Suppressor macrophage treated with lipopolysaccharide for 4 hours (primary cell): Measurements from ENCODE around the gene MAGEB3.

Experiments
- DNase-seq: peaks from one replicate; pipeline ENCODE4 v3.0.0-alpha.2; 2020

Gene MAGEB3

DNA sequence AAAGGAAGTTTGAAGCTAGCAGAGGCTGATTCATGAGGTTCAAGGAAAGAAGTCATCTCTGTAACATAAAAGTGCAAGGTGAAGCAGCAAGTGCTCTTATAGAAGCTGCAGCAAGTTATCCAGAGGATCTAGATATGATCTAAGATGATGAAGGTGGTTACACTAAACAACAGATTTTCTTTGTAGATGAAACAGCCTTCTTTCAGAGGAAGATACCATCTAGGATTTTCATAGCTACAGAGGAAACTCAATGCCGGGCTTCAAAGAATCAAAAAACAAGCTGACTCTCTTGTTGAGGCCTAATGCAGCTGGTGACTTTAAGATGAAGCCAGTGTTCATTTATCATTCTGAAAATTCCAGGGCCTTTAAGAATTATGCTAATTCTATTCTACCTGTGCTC lies 50.0 kb downstream of the MAGEB3 start:
- no peak for DNase-seq

GRCh38 chrX:30282527-30282926 lies 52.1 kb downstream of the MAGEB3 start:
- no peak for DNase-seq

- peak; percentile 66 for DNase-seq
Observed at GRCh38 chrX:30283456-30284200, 53.2 kb downstream of the MAGEB3 start.
